ENCODE results near the gene SSRP1. TPM values are rescaled to one million over a fixed set of nuclear protein-coding genes. Genes with fewer than 3 reads are reported as not detected.
A peak's percentile ranks its signal among the peaks of the same experiment; 100 is the strongest.

Gene SSRP1
- total RNA-seq, 4 donors from 2014 or later, result 51.0 to 67.5 (median 56.5) TPM

GRCh38 chr11:57348636-57349313 lies 13.1 kb upstream of the SSRP1 start:
- Histone ChIP-seq H3K9me3 (no peaks in the 10 kb centered on the region), H3K27ac (no peak overlapping the region), H3K36me3 (no peaks in the 10 kb centered on the region), H3K4me1 (peaks cover 0 to 18% (median 2%) of the 10 kb centered on the region in 4 donors), H3K27me3 (no peaks in the 10 kb centered on the region), H3K4me3 (no peak overlapping the region)
- DNase-seq (ENCODE audit: low spot score in 2 of 2), result no peak
- no peak for TF ChIP-seq CTCF (IDR thresholded peaks at IDR 0.05)
- no peak for TF ChIP-seq EP300 (IDR thresholded peaks at IDR 0.05)
- TF ChIP-seq POLR2A (IDR thresholded peaks at IDR 0.05), result no peak
- 86 to 87% methylated on average over 14 of the region's 14 CpGs for WGBS, 2 donors

- Histone ChIP-seq H3K9me3 (no peaks in the 10 kb centered on the region), H3K36me3 (no peaks in the 10 kb centered on the region), H3K27me3 (no peaks in the 10 kb centered on the region), H3K4me3 (no peak overlapping the region), H3K4me1 (peaks cover 0 to 14% (median 2%) of the 10 kb centered on the region in 4 donors), H3K27ac (no peak overlapping the region)
- TF ChIP-seq CTCF (IDR thresholded peaks at IDR 0.05), result no peak
- no peak for TF ChIP-seq EP300 (IDR thresholded peaks at IDR 0.05)
- no peak for TF ChIP-seq POLR2A (IDR thresholded peaks at IDR 0.05)
- 66 to 74% methylated on average over 7 of the region's 7 CpGs for WGBS, 2 donors
- DNase-seq (ENCODE audit: low spot score in 2 of 2), result no peak
Observed at GRCh38 chr11:57348052-57348451, 12.4 kb upstream of the SSRP1 start.

- no peaks in the 10 kb centered on the region for H3K36me3 ChIP-seq
- TF ChIP-seq POLR2A (IDR thresholded peaks at IDR 0.05), result no peak
- no peak for TF ChIP-seq CTCF (IDR thresholded peaks at IDR 0.05)
- no peak for TF ChIP-seq EP300 (IDR thresholded peaks at IDR 0.05)
- no peak overlapping the region for H3K27ac ChIP-seq
- no peak for DNase-seq (ENCODE audit: low spot score in 2 of 2)
- H3K9me3 ChIP-seq, result no peaks in the 10 kb centered on the region
- H3K27me3 ChIP-seq, result no peaks in the 10 kb centered on the region
- WGBS, 2 donors, result 82 to 84% methylated on average over 5 to 9 of the region's 9 CpGs
- no peak overlapping the region for H3K4me3 ChIP-seq
- peaks cover 0 to 14% (median 2%) of the 10 kb centered on the region in 4 donors for H3K4me1 ChIP-seq
Observed at GRCh38 chr11:57347336-57347735, 11.6 kb upstream of the SSRP1 start.

- no peak overlapping the region for H3K4me3 ChIP-seq
- no peaks in the 10 kb centered on the region for H3K9me3 ChIP-seq
- H3K36me3 ChIP-seq, result no peaks in the 10 kb centered on the region
- H3K4me1 ChIP-seq, result peaks cover 0 to 14% (median 2%) of the 10 kb centered on the region in 4 donors
- no peak for TF ChIP-seq POLR2A (IDR thresholded peaks at IDR 0.05)
- peak; percentile 47 to 82 (median 71) for TF ChIP-seq CTCF (IDR thresholded peaks at IDR 0.05)
- TF ChIP-seq EP300 (IDR thresholded peaks at IDR 0.05), result no peak
- WGBS, 2 donors, result 18% methylated on average over 11 of the region's 11 CpGs
- no peak overlapping the region for H3K27ac ChIP-seq
- peak; percentile 62 to 86 for DNase-seq (ENCODE audit: low spot score in 2 of 2)
- no peaks in the 10 kb centered on the region for H3K27me3 ChIP-seq
Observed at GRCh38 chr11:57345555-57346211, 10.0 kb upstream of the SSRP1 start.

- H3K27me3 ChIP-seq, result no peaks in the 10 kb centered on the region
- no peaks in the 10 kb centered on the region for H3K36me3 ChIP-seq
- WGBS, 2 donors, result 85 to 86% methylated on average over 10 of the region's 10 CpGs
- H3K9me3 ChIP-seq, result no peaks in the 10 kb centered on the region
- no peak overlapping the region for H3K27ac ChIP-seq
- TF ChIP-seq POLR2A (IDR thresholded peaks at IDR 0.05), result no peak
- no peak for TF ChIP-seq CTCF (IDR thresholded peaks at IDR 0.05)
- TF ChIP-seq EP300 (IDR thresholded peaks at IDR 0.05), result no peak
- H3K4me3 ChIP-seq, result no peak overlapping the region
- H3K4me1 ChIP-seq, result peaks cover 0 to 12% (median 2%) of the 10 kb centered on the region in 4 donors
- DNase-seq (ENCODE audit: low spot score in 2 of 2), result no peak
Observed at GRCh38 chr11:57344826-57345225, 9.1 kb upstream of the SSRP1 start.

Data from tibial nerve (tissue), 4 donors.